ENCODE measurements around the gene OXCT1. TPM values are rescaled to one million over a fixed set of nuclear protein-coding genes. Genes with fewer than 3 reads are reported as not detected.

The OXCT1 gene
- total RNA-seq, 1 donor from 2014 or later, result 24.7 TPM

DNA sequence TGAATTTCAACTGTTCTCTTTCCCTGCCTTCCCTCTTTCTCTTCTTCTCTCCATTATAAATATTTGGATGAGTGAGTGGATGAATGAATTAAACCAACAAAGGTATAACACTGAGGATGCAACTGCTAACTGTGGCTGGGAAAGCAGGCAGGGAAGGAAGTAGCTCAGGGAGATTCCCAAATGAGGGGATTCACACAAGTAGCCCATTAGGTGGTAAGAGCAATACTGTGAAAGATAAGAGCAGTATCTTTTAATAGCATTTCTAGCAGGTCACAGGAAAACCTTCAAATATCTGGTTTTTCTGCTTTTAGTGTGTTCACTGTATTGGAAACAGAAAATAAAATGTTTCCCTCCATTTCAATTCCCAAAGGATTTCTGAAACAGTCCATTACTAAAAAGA, 105.6 kb downstream of the OXCT1 start:
- no peaks in the 10 kb centered on the region for H3K36me3 Mint-ChIP-seq (ENCODE audit: unreplicated experiment)
- no peak overlapping the region for H3K4me3 Mint-ChIP-seq (ENCODE audit: unreplicated experiment)
- no peak overlapping the region for H3K27ac Mint-ChIP-seq (ENCODE audit: unreplicated experiment)
- no peak for DNase-seq
- H3K4me1 Mint-ChIP-seq (ENCODE audit: low read depth, unreplicated experiment), result peaks cover 4% of the 10 kb centered on the region
- TF ChIP-seq, protein P1, sequence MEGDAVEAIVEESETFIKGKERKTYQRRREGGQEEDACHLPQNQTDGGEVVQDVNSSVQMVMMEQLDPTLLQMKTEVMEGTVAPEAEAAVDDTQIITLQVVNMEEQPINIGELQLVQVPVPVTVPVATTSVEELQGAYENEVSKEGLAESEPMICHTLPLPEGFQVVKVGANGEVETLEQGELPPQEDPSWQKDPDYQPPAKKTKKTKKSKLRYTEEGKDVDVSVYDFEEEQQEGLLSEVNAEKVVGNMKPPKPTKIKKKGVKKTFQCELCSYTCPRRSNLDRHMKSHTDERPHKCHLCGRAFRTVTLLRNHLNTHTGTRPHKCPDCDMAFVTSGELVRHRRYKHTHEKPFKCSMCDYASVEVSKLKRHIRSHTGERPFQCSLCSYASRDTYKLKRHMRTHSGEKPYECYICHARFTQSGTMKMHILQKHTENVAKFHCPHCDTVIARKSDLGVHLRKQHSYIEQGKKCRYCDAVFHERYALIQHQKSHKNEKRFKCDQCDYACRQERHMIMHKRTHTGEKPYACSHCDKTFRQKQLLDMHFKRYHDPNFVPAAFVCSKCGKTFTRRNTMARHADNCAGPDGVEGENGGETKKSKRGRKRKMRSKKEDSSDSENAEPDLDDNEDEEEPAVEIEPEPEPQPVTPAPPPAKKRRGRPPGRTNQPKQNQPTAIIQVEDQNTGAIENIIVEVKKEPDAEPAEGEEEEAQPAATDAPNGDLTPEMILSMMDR (IDR thresholded peaks at IDR 0.05; ENCODE audit: partially characterized antibody, unreplicated experiment), result no peak
- no peaks in the 10 kb centered on the region for H3K27me3 Mint-ChIP-seq (ENCODE audit: unreplicated experiment)
- H3K9me3 Mint-ChIP-seq (ENCODE audit: unreplicated experiment), result no peaks in the 10 kb centered on the region

DNA sequence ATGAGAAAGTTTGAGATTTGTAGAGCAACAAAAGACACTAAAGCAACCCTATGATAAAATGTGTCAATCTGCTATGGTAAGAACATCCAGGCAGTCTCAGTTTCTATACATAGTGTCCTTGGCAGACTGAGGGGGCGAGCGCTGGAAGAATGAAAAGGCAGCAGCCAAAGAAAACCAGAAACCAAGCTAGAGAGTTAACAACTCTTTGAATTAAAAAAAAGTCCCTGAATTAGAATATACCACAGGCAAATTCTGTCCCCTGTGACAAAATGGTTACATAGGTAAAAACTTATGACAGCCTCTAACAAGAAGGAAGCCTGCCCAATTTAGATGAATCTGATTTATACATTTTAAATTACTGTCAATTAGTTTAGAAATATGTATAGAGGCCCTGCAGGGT, 106.7 kb downstream of the OXCT1 start:
- no peak overlapping the region for H3K27ac Mint-ChIP-seq (ENCODE audit: unreplicated experiment)
- H3K4me1 Mint-ChIP-seq (ENCODE audit: low read depth, unreplicated experiment), result peaks cover 4% of the 10 kb centered on the region
- H3K27me3 Mint-ChIP-seq (ENCODE audit: unreplicated experiment), result no peaks in the 10 kb centered on the region
- TF ChIP-seq, protein P1 (IDR thresholded peaks at IDR 0.05; ENCODE audit: partially characterized antibody, unreplicated experiment), result no peak
- H3K4me3 Mint-ChIP-seq (ENCODE audit: unreplicated experiment), result no peak overlapping the region
- H3K9me3 Mint-ChIP-seq (ENCODE audit: unreplicated experiment), result no peaks in the 10 kb centered on the region
- no peaks in the 10 kb centered on the region for H3K36me3 Mint-ChIP-seq (ENCODE audit: unreplicated experiment)
- DNase-seq, result no peak

DNA sequence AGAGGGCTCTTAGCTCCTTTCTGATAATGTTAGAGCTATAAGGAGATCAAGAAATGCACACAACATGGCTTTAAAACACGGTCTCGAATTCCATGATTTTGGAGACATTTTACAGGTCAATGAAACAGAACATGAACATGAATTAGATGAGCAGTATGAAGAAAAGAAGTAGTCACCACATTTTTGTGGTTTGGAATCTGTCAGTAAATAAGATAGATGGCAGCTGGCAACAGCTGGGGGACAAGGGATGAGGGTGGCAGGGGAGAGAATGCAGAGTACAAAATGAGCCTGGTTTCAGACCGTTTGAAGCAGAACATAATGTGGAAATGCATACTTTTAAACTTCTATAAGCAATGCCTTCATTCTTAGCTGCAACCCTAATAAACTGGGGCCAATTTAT, 107.1 kb downstream of the OXCT1 start:
- TF ChIP-seq, protein P1 (IDR thresholded peaks at IDR 0.05; ENCODE audit: partially characterized antibody, unreplicated experiment), result no peak
- H3K4me3 Mint-ChIP-seq (ENCODE audit: unreplicated experiment), result no peak overlapping the region
- peaks cover 4% of the 10 kb centered on the region for H3K4me1 Mint-ChIP-seq (ENCODE audit: low read depth, unreplicated experiment)
- no peak overlapping the region for H3K27ac Mint-ChIP-seq (ENCODE audit: unreplicated experiment)
- no peaks in the 10 kb centered on the region for H3K27me3 Mint-ChIP-seq (ENCODE audit: unreplicated experiment)
- H3K9me3 Mint-ChIP-seq (ENCODE audit: unreplicated experiment), result no peaks in the 10 kb centered on the region
- no peak for DNase-seq
- no peaks in the 10 kb centered on the region for H3K36me3 Mint-ChIP-seq (ENCODE audit: unreplicated experiment)

DNA sequence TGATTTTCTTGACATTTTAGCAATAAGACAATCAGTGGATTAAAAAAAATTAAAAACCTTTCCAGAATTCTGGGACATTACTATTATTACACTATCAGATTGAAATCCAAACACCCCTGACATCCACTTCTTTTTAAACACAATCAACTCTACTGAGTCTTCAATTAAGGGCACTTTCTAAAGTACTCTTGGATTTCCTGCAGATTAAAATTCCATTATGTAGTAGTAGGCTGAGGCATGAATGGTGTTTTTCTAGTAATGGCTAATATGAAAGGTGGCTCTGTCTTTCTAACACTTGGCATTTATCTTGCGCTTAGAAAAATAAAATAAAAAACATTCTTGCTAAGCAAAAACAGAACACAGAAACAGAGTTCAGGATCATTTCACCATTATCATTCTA, 107.8 kb downstream of the OXCT1 start:
- Mint-ChIP-seq H3K27me3 (ENCODE audit: unreplicated experiment) (no peaks in the 10 kb centered on the region), H3K36me3 (ENCODE audit: unreplicated experiment) (no peaks in the 10 kb centered on the region), H3K4me3 (ENCODE audit: unreplicated experiment) (no peak overlapping the region), H3K27ac (ENCODE audit: unreplicated experiment) (no peak overlapping the region), H3K9me3 (ENCODE audit: unreplicated experiment) (no peaks in the 10 kb centered on the region), H3K4me1 (ENCODE audit: low read depth, unreplicated experiment) (peaks cover 4% of the 10 kb centered on the region)
- TF ChIP-seq, protein P1 (IDR thresholded peaks at IDR 0.05; ENCODE audit: partially characterized antibody, unreplicated experiment), result no peak
- no peak for DNase-seq

DNA sequence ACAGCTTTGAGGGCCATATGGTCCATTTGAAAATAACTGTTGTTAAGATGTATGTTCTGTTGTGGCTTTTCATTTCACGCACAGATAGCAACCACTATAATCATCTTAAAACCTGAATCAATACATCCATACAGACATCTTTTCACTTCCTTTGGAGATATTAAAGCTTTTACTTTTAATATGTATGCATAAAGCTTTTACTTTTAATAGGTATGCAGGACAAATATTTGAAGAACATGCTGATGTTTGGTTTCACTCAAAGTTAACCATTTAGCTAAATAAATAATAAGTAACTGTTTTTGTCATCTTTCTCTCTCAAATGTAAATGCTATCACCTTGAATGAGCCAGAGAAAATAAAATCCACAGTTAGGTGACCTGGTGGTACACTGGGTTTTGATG, 108.6 kb downstream of the OXCT1 start:
- H3K9me3 Mint-ChIP-seq (ENCODE audit: unreplicated experiment), result no peaks in the 10 kb centered on the region
- H3K4me3 Mint-ChIP-seq (ENCODE audit: unreplicated experiment), result no peak overlapping the region
- no peaks in the 10 kb centered on the region for H3K36me3 Mint-ChIP-seq (ENCODE audit: unreplicated experiment)
- no peak for DNase-seq
- no peak overlapping the region for H3K27ac Mint-ChIP-seq (ENCODE audit: unreplicated experiment)
- H3K27me3 Mint-ChIP-seq (ENCODE audit: unreplicated experiment), result peaks cover 2% of the 10 kb centered on the region
- H3K4me1 Mint-ChIP-seq (ENCODE audit: low read depth, unreplicated experiment), result peaks cover 4% of the 10 kb centered on the region
- TF ChIP-seq, protein P1 (IDR thresholded peaks at IDR 0.05; ENCODE audit: partially characterized antibody, unreplicated experiment), result no peak

Data from glutamatergic neuron (in vitro differentiated cells).